ENCODE data around the gene DDIT4L.

GRCh38 chr4:100208964-100209363, 18.7 kb upstream of the DDIT4L start:
- TF ChIP-seq CTCF (IDR thresholded peaks at IDR 0.05) (no peak), EP300 (IDR thresholded peaks at IDR 0.05) (no peak)
